ENCODE measurements around the gene SOX5. TPM values are rescaled to one million over a fixed set of nuclear protein-coding genes. Genes with fewer than 3 reads are reported as not detected.

Gene SOX5
- total and polyA plus RNA-seq, 2 of the 8 experiments (the other 6 are each of a cell fraction or from before 2014, with no cell fraction given) = 2.2 to 2.6 TPM

DNA sequence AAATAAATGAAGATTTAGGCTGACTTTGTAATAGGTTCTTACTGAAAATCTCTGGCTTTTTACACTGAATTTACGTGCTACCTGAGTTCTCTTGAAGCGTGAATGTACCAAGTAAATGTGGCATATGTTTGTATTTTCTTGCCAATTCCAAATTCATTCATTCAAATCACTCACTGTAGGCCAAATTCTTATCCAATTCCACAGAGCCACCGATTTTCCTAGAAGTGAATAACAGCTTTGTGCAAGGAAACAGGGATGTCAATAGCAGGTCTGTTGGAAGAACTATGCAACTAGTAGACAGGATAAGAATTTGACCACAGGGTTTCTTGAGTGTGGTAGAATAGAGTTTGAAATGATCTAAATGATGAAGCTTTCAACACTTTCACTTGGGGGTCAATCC is 86.8 kb downstream of the SOX5 start:
- Histone ChIP-seq H3K4me1 (replicated peaks in 1 of 4; ENCODE audit: control insufficient read depth in 3 of 4, insufficient read depth in 4 of 4, low read length in 3 of 4) (no peaks in the 10 kb centered on the region), H2AK5ac (ENCODE audit: low read depth, low read length) (no peak overlapping the region), H4K8ac (ENCODE audit: extremely low read depth, insufficient read depth, low read length) (no peak overlapping the region), H3K4me3 (ENCODE audit: extremely low read depth in 1 of 4, insufficient read depth in 2 of 4, low read depth in 3 of 4, low read length in 4 of 4) (no peak overlapping the region), H4K20me1 (replicated peaks in 1 of 2; ENCODE audit: control insufficient read depth in 1 of 2, insufficient read depth in 2 of 2, low read length in 2 of 2) (no peaks in the 10 kb centered on the region), H3K9me3 (ENCODE audit: insufficient read depth in 2 of 2, low read depth in 1 of 2, low read length in 1 of 2) (0 out of 4 replicates have a peak, but pooled peaks cover 0 to 6% of the 10 kb centered on the region in 2 experiments), H3K56ac (replicated peaks; ENCODE audit: insufficient read length, low read depth, low read length) (no peak overlapping the region), H2BK5ac (ENCODE audit: low read depth, low read length) (no peak overlapping the region), H3K4me2 (ENCODE audit: insufficient read depth in 1 of 2, low read depth in 2 of 2, low read length in 2 of 2) (no peak overlapping the region), H3K9ac (replicated peaks in 1 of 4; ENCODE audit: extremely low read depth in 1 of 4, low read depth in 3 of 4, low read length in 3 of 4) (no peak overlapping the region), H3K18ac (ENCODE audit: extremely low read depth, low read length) (no peak overlapping the region), H3K4ac (replicated peaks; ENCODE audit: insufficient read length, low read depth, low read length) (no peak overlapping the region), H3K14ac (ENCODE audit: insufficient read length) (no peak overlapping the region), H3K27me3 (replicated peaks in 1 of 4; ENCODE audit: control insufficient read depth in 3 of 4, extremely low read depth in 1 of 4, insufficient read depth in 3 of 4, low read length in 3 of 4) (no peaks in the 10 kb centered on the region), H2BK20ac (ENCODE audit: low read length) (no peak overlapping the region), H3K36me3 (ENCODE audit: control insufficient read depth in 2 of 4, insufficient read depth in 4 of 4, low read length in 3 of 4) (no peaks in the 10 kb centered on the region; a peak in 1 of 8 replicates), H3K23ac (ENCODE audit: insufficient read length) (no peak overlapping the region), H3K79me2 (ENCODE audit: control insufficient read depth in 1 of 2, insufficient read depth in 2 of 2, low read length in 2 of 2) (no peaks in the 10 kb centered on the region), H3K27ac (ENCODE audit: low read depth, low read length) (no peak overlapping the region), H4K5ac (ENCODE audit: insufficient read length, low read depth, low read length) (no peak overlapping the region), H2BK120ac (replicated peaks; ENCODE audit: low read depth, low read length) (no peak overlapping the region), H3K23me2 (ENCODE audit: low read depth, low read length) (no peaks in the 10 kb centered on the region), H2BK12ac (ENCODE audit: low read depth, low read length) (no peak overlapping the region), H3K79me1 (ENCODE audit: low read depth, low read length) (no peaks in the 10 kb centered on the region), H4K91ac (replicated peaks; ENCODE audit: insufficient read length, low read length) (no peak overlapping the region), H2AFZ (ENCODE audit: low read length) (no peak overlapping the region), H2BK15ac (ENCODE audit: low read length) (no peak overlapping the region)
- ChIA-PET CTCF (ENCODE audit: partially characterized antibody) (no interaction called here), POLR2A (ENCODE audit: partially characterized antibody) (no interaction called here)
- 90% methylated on average over 3 of the region's 3 CpGs; no CpG with 5 or more reads in 1 of the 2 experiments for WGBS, 2 experiments (ENCODE audit: extremely low coverage in 1 of 2, insufficient coverage in 1 of 2, insufficient read length in 1 of 2, insufficient replicate concordance in 2 of 2, low coverage in 1 of 2, low lambda C conversion rate in 2 of 2, missing lambda C conversion rate in 1 of 2)
- DNase-seq (ENCODE audit: low read depth in 1 of 2, low spot score in 2 of 2) (no peak), FAIRE-seq (no peak)
- TF ChIP-seq SP2 (IDR thresholded peaks at IDR 0.05; ENCODE audit: low read length) (no peak), ASH2L (IDR thresholded peaks at IDR 0.05; ENCODE audit: low read length) (no peak), CBX8 (IDR thresholded peaks at IDR 0.05; ENCODE audit: borderline replicate concordance, low read depth, low read length) (no peak), EZH2 (IDR thresholded peaks at IDR 0.05; ENCODE audit: low read depth, low read length, severe bottlenecking) (no peak)
